HG02943 (cell line): ENCODE measurements around the gene TDRD10.

Source experiments
- ATAC-seq: cut with Tn5 transposase; IDR thresholded peaks from one replicate; pipeline ENCODE4 v1.9.1; 2021; ENCODE audit warnings: mild to moderate bottlenecking, low read depth, moderate library complexity; ENCODE audit not compliant: unreplicated experiment

The TDRD10 gene, protein sequence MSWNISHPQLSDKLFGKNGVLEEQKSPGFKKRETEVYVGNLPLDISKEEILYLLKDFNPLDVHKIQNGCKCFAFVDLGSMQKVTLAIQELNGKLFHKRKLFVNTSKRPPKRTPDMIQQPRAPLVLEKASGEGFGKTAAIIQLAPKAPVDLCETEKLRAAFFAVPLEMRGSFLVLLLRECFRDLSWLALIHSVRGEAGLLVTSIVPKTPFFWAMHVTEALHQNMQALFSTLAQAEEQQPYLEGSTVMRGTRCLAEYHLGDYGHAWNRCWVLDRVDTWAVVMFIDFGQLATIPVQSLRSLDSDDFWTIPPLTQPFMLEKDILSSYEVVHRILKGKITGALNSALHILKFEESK

DNA sequence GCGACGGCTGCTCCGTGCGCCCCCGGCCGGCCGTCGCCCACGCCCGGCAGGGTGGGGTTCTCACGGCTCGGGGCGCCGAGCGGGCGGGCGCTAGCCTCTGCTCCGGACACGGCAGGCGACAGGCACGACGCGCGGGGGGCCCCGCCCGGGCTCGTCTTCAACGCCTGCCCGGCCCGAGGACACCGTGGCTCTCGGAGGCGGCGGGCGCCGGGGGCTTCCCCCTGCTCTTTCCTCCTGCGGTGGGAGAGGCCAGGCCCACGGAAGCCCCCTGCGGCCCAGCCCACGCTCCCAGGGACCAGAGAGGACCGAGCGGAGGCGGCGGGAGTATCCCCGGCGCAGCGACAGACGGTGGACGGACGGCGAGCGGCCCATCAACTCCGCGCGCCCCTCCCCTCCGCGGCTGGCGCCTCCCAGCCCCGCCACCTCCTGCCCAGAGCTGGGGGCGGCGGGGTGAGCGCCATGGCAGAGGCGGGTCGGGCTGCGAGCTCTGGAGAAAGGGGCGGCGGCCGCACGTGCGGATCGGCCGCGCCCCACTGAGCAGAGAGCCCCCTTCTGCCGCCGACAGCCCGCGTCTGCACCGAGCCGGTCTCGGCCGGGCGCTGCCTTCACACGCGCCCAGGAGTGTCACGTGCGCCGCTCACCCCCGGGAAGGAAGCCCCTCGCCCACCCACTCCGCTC, at the start of gene TDRD10, which contains the start of gene SHE:
TDRD10 (plus strand) TSS at position 154 of the 678 bp plus-strand sequence. CDS start 4,685 bp downstream, outside the sequence.
SHE (minus strand) TSS at position 347 of the 678 bp plus-strand sequence. CDS start 386 bp downstream, outside the sequence.
- no peak for ATAC-seq

GRCh38 chr1:154453161-154453560, 48.9 kb upstream of the TDRD10 start:
- no peak for ATAC-seq

DNA sequence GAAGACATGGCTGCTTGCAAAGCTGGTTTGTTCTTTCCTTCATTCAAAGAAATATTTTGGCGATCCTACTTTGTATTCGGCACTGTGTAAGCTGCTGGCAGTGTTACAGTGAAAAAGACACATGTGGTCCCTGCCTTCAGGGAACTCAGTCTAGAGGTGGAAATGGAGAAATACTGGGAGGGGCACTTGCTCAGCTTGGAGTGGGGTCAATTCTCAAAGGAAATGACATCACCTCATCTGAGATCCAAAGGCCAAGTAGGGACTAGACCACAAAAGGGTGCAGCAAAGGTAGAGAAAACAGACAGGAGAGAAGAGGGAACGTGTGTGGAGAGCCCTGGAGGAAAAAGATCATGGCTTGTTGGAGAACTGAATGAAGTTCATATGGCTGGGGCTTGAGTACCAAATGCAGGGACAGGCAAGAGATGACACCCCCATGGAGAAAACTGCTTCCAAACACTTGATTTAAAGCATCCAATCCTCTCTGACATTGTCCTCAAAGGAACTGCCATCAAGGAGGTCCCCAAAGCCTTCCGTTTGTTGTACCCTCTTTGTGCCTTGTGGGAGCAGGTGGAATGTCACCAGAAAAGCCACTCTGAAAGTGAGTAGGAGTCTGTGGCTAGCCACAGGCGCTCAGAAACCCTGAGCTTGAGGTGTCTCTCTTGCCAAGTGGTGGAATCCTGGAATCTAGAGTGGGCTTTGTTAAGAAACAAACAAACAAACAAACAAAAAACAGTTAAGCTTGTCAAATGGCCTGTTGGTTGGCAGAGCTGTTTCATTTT, 48.3 kb upstream of the TDRD10 start:
- ATAC-seq = no peak

- ATAC-seq = no peak
Observed at GRCh38 chr1:154454386-154455120, 47.5 kb upstream of the TDRD10 start.

GRCh38 chr1:154456631-154457030, 45.4 kb upstream of the TDRD10 start:
- no peak for ATAC-seq

- no peak for ATAC-seq
Observed at GRCh38 chr1:154459080-154459479, 42.9 kb upstream of the TDRD10 start.

DNA sequence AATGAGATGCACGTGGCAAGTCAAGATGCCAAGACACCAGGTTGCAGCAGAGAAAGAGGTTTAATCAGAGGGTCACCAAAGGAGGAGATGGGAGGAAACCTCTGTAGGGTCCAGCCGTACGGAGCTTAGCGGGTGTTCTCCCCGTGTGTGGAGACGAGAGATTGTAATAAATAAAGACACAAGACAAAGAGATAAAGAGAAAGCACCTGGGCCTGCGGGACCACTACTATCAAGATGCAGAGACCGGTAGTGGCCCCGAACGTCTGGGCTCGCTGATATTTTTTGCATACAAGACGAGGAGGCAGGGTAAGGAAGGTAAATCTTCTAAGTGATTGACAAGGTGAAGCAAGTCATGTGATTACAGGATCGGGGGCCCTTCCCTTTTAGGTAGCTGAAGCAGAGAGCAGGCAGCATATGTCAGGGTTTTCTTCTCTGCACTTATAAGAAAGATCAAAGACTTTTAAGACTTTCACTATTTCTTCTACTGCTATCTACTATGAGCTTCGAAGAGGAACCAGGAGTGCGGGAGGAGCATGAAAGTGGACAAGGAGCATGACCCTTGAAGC, 41.2 kb upstream of the TDRD10 start:
- ATAC-seq = no peak

GRCh38 chr1:154463512-154463990, 38.5 kb upstream of the TDRD10 start:
- ATAC-seq = no peak

- no peak for ATAC-seq
Observed at GRCh38 chr1:154465621-154466195, 36.3 kb upstream of the TDRD10 start.

GRCh38 chr1:154466206-154466605, 35.8 kb upstream of the TDRD10 start:
- ATAC-seq = no peak

- no peak for ATAC-seq
Observed at GRCh38 chr1:154466921-154467417, 35.0 kb upstream of the TDRD10 start.

DNA sequence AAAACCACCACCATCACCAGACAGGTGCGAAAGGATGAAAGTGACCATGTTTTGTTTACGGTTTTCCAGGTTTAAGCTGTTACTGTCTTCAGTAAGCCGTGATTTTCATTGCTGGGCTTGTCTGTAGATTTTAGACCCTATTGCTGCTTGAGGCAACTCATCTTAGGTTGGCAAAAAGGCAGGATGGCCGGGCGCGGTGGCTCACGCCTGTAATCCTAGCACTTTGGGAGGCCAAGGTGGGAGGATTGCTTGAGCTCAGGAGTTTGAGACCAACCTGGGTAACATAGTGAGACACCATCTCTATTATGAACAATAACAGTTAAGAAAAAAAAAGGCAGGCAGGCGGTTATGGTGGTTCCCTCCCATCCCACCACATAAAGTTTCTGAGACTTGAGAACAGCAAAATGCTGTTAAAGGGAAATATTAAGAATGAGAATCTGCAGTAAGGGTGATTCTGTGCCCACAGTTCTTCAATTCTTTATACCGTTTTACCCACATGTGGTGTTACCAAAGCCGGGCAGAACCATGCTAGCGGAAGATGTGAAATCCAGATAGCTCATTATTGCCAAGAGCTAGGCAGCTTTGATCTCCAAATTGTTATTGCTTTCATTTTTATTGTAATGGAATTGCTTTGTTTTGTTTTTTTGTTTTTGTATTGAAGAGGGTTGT, 34.5 kb upstream of the TDRD10 start:
- no peak for ATAC-seq

GRCh38 chr1:154468535-154469250, 33.3 kb upstream of the TDRD10 start:
- no peak for ATAC-seq

DNA sequence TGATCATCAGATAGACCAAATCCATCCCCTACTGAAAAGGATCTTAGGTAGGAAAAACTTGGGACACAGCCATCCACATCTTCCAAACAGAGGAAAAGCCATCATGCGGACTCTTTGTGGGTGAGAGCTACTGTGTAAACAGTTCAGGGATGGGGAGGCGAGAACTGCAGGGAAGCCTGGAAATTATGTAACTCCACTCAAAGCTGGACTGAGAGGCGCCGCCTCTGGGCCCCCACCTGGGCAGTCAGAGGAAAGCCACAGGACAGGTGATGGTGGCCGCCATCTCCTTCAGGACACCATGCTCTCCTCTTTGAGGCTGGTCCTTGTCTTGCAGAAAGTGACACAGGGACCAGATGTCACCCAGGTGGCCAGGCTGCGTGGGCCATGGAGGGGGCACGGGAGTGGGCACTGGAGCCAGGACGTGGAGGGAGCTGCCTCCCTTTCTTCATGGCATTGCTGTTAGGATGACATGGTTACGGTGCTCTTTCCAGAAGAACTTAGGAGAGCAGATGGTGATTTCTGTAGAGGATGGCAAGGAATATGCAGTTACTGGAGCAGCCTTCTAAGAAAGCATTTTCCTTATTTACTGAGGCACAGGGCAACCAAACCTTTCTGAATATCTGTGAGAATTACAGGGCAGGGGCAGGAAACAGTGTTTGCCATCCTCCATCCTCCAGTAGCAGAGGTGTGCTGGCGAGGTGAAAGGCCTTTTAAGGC, 32.0 kb upstream of the TDRD10 start:
- ATAC-seq = no peak

DNA sequence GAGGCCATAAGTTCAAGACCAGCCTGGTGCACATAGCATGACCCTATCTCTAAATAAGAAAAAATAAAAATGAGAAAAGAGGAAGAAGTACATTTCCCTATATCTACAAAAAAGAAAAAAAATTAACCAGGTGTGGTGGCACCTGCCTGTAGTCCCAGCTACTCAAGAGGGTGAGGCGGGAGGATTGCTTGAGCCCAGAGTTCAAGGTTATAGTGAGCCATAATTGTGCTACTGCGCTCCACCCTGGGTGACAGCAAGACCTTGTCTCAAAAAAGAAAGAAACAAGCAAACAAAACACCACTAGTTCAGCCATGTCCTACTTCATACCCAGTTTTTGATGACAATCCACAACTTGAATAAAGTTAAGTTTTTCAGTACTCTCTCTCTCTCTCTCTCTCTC, 30.7 kb upstream of the TDRD10 start:
- no peak for ATAC-seq

GRCh38 chr1:154474802-154475201, 27.2 kb upstream of the TDRD10 start:
- no peak for ATAC-seq

DNA sequence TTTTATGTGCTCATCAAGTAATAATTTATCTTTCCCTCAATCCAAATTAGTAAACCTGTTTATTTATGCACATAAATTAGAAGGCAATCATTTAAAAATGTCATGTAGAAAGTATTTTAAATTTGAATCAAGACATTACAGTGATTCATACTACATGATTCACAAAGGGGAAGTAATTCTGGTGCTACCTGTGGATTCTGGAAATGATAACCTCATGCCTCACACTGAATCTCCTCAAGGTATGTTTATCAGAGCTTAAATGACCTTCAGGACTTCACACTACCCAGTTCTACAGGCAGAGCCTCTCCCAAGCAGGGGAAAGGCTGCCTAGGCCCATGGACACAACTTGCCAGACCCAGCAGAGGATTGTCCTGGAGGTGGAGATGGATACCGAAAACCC, 25.2 kb upstream of the TDRD10 start:
- ATAC-seq = no peak

GRCh38 chr1:154478013-154478412, 24.0 kb upstream of the TDRD10 start:
- ATAC-seq = no peak
